HEK293 (cell line): Measurements from ENCODE around the gene AGAP3.
A peak's percentile ranks its signal among the peaks of the same experiment; 100 is the strongest.

Experiments used
- CTCF ChIA-PET: fragments of 350-600 bp; formaldehyde crosslinking; extraction: SDS; loops from one replicate; lab custom pipeline; 2021; ENCODE audit warnings: antibody characterized with exemption; lab: Yijun Ruan, JAX
- POLR2A ChIA-PET: fragments of 300-600 bp; formaldehyde crosslinking; extraction: SDS; loops from one replicate; lab custom pipeline; 2020; ENCODE audit warnings: antibody characterized with exemption, inconsistent platforms; lab: Yijun Ruan, JAX
- H3K27ac ChIP-seq: fragments of 200-500 bp; sonication (Bioruptor generic); 2 replicates; pipeline ENCODE4 v1.5.1; 2014; ENCODE audit warnings: low read depth, low read length, control low read depth, inconsistent platforms; ENCODE audit errors: extremely low read depth
- H3K36me3 ChIP-seq, 2 experiments: fragments of 200-500 bp in 1 of 2; sonication (Bioruptor generic) in 1 of 2; 1 replicate in 1 of 2; 2 replicates in 1 of 2; pipeline ENCODE4 v1.5.1; 2014 to 2017; ENCODE audit warnings: inconsistent platforms in 2 of 2, low read length in 2 of 2; ENCODE audit not compliant: control insufficient read depth in 2 of 2, insufficient read depth in 1 of 2
- H3K4me1 ChIP-seq: fragments of 200-500 bp; sonication (Bioruptor generic); 2 replicates; pipeline ENCODE4 v1.5.1; 2014; ENCODE audit warnings: mild to moderate bottlenecking, low read length, inconsistent platforms; ENCODE audit not compliant: control insufficient read depth, insufficient read depth
- H3K4me3 ChIP-seq: 2 replicates; pipeline ENCODE4 v1.5.1; 2011; ENCODE audit warnings: low read depth, mild to moderate bottlenecking, control low read depth, low read length, moderate library complexity
- H3K9me3 ChIP-seq: fragments of 200-500 bp; sonication (Bioruptor generic); 2 replicates; pipeline ENCODE4 v1.5.1; 2014; ENCODE audit warnings: low read depth, low read length, inconsistent platforms; ENCODE audit not compliant: control insufficient read depth, insufficient read depth
- EGR2 ChIP-seq: fragments of 450-650 bp; formaldehyde crosslinking; IDR thresholded peaks from 2 replicates; pipeline ENCODE4 v1.5.1; 2016; ENCODE audit warnings: low read depth, missing biosample characterization, missing genetic modification characterization
- PRDM4 ChIP-seq: fragments of 450-650 bp; formaldehyde crosslinking; IDR thresholded peaks from 2 replicates; pipeline ENCODE4 v1.5.1; 2017; ENCODE audit warnings: missing biosample characterization, missing genetic modification characterization
- SCRT1 ChIP-seq: fragments of 450-650 bp; formaldehyde crosslinking; IDR thresholded peaks from 2 replicates; pipeline ENCODE4 v1.5.1; 2016; ENCODE audit warnings: missing biosample characterization, missing genetic modification characterization, borderline replicate concordance
- SCRT2 ChIP-seq: fragments of 450-650 bp; formaldehyde crosslinking; IDR thresholded peaks from 2 replicates; pipeline ENCODE4 v1.5.1; 2016; ENCODE audit warnings: missing biosample characterization, missing genetic modification characterization
- ZFHX2 ChIP-seq: fragments of 450-650 bp; formaldehyde crosslinking; conservative IDR thresholded peaks from 2 replicates; pipeline ENCODE4 v1.5.1; 2016; ENCODE audit warnings: missing biosample characterization, missing genetic modification characterization
- ZNF2 ChIP-seq: fragments of 450-650 bp; formaldehyde crosslinking; IDR thresholded peaks from 2 replicates; pipeline ENCODE4 v1.5.1; 2016; ENCODE audit warnings: missing biosample characterization, missing genetic modification characterization
- ZNF202 ChIP-seq: fragments of 450-650 bp; formaldehyde crosslinking; IDR thresholded peaks from 2 replicates; pipeline ENCODE4 v1.5.1; 2016; ENCODE audit warnings: missing biosample characterization, missing genetic modification characterization, borderline replicate concordance
- ZNF280D ChIP-seq: fragments of 450-650 bp; formaldehyde crosslinking; IDR thresholded peaks from 2 replicates; pipeline ENCODE4 v1.5.1; 2016; ENCODE audit warnings: missing biosample characterization, missing genetic modification characterization
- ZNF366 ChIP-seq: fragments of 450-650 bp; formaldehyde crosslinking; conservative IDR thresholded peaks from 2 replicates; pipeline ENCODE4 v1.5.1; 2016; ENCODE audit warnings: missing biosample characterization, missing genetic modification characterization
- ZNF544 ChIP-seq: fragments of 450-650 bp; formaldehyde crosslinking; IDR thresholded peaks from 2 replicates; pipeline ENCODE4 v1.5.0; 2017; ENCODE audit warnings: missing biosample characterization, missing genetic modification characterization
- ZNF558 ChIP-seq: fragments of 450-650 bp; formaldehyde crosslinking; IDR thresholded peaks from 2 replicates; pipeline ENCODE4 v1.5.1; 2016; ENCODE audit warnings: missing biosample characterization, missing genetic modification characterization
- ZNF621 ChIP-seq: fragments of 450-650 bp; formaldehyde crosslinking; IDR thresholded peaks from 2 replicates; pipeline ENCODE4 v1.5.1; 2017; ENCODE audit warnings: missing biosample characterization, missing genetic modification characterization
- ZSCAN16 ChIP-seq: fragments of 450-650 bp; formaldehyde crosslinking; IDR thresholded peaks from 2 replicates; pipeline ENCODE4 v1.5.1; 2016; ENCODE audit warnings: missing biosample characterization, missing genetic modification characterization

The AGAP3 gene

GRCh38 chr7:151131592-151132293 lies 45.5 kb downstream of the AGAP3 start:
- CTCF ChIA-PET: interaction anchor here (0.9 to 1.8 kb wide), 2 partner anchors 8 to 26 kb away, joined by 3 to 7 read pairs; no protein-coding TSS in a partner anchor
- POLR2A ChIA-PET: no interaction called here
- H3K4me1 ChIP-seq: no peaks in the 10 kb centered on the region
- H3K36me3 ChIP-seq: peaks cover 0 to 100% of the 10 kb centered on the region in 2 experiments; a peak in 1 of 3 replicates
- H3K4me3 ChIP-seq: no peak overlapping the region
- H3K27ac ChIP-seq: no peak overlapping the region
- H3K9me3 ChIP-seq: no peaks in the 10 kb centered on the region
- TF ChIP-seq ZNF544 (tag by site-specific recombination): no peak
- TF ChIP-seq ZNF280D (tag by site-specific recombination): no peak
- TF ChIP-seq ZFHX2 (tag by site-specific recombination): peak; percentile 45
- peak; percentile 64 for TF ChIP-seq EGR2
- TF ChIP-seq, all 188 proteins: peak for 2

- ChIA-PET CTCF (interaction anchor here (0.6 to 1.8 kb wide), 4 partner anchors 9 to 127 kb away, joined by 3 to 7 read pairs (median 4); no protein-coding TSS in a partner anchor), POLR2A (no interaction called here)
- no peaks in the 10 kb centered on the region for H3K4me1 ChIP-seq
- H3K9me3 ChIP-seq: no peaks in the 10 kb centered on the region
- H3K4me3 ChIP-seq: no peak overlapping the region
- no peak overlapping the region for H3K27ac ChIP-seq
- H3K36me3 ChIP-seq: peaks cover 0 to 100% of the 10 kb centered on the region in 2 experiments; a peak in 1 of 3 replicates
- TF ChIP-seq ZNF2 (tag by site-specific recombination) (no peak), ZNF366 (no peak)
Measured at GRCh38 chr7:151132461-151133205, 46.4 kb downstream of the AGAP3 start.

GRCh38 chr7:151133266-151133985 lies 47.2 kb downstream of the AGAP3 start:
- POLR2A ChIA-PET: no interaction called here

More at GRCh38 chr7:151133266-151133985, 47.2 kb downstream of the AGAP3 start:
- CTCF ChIA-PET: interaction anchor here (0.6 to 1.8 kb wide), 3 partner anchors 9 to 128 kb away, joined by 3 to 7 read pairs (median 6); no protein-coding TSS in a partner anchor
- Histone ChIP-seq H3K27ac (no peak overlapping the region), H3K4me3 (no peak overlapping the region), H3K9me3 (no peaks in the 10 kb centered on the region), H3K36me3 (peaks cover 0 to 100% of the 10 kb centered on the region in 2 experiments; a peak in 1 of 3 replicates), H3K4me1 (no peaks in the 10 kb centered on the region)
- no peak for TF ChIP-seq ZNF280D (tag by site-specific recombination)
- no peak for TF ChIP-seq ZNF621 (tag by site-specific recombination)
- no peak for TF ChIP-seq ZNF558 (tag by site-specific recombination)
- no peak for TF ChIP-seq ZFHX2 (tag by site-specific recombination)
- peak; percentile 97 for TF ChIP-seq SCRT2 (tag by site-specific recombination)
- TF ChIP-seq SCRT1 (tag by site-specific recombination): peak; percentile 95
- TF ChIP-seq ZNF544 (tag by site-specific recombination): no peak
- no peak for TF ChIP-seq PRDM4
- TF ChIP-seq ZNF202 (tag by site-specific recombination): no peak
- no peak for TF ChIP-seq ZSCAN16 (tag by site-specific recombination)
